Ishikawa (cell line): Measurements from ENCODE around the gene HTR4.

Experiments used
- CEBPB ChIP-seq: IDR thresholded peaks from 2 replicates; pipeline ENCODE4 v1.6.1; 2012
- CREB1 ChIP-seq: IDR thresholded peaks from 2 replicates; pipeline ENCODE4 v1.6.1; 2012; ENCODE audit warnings: low read depth
- EGR1 ChIP-seq: IDR thresholded peaks from 2 replicates; pipeline ENCODE4 v1.6.1; 2012
- EP300 ChIP-seq: IDR thresholded peaks from 2 replicates; pipeline ENCODE4 v1.6.1; 2012; ENCODE audit warnings: borderline replicate concordance
- FOXM1 ChIP-seq: IDR thresholded peaks from 2 replicates; pipeline ENCODE4 v1.6.1; 2012; ENCODE audit warnings: low read depth, borderline replicate concordance
- NFIC ChIP-seq: IDR thresholded peaks from 2 replicates; pipeline ENCODE4 v1.6.1; 2012
- RAD21 ChIP-seq: IDR thresholded peaks from 2 replicates; pipeline ENCODE4 v1.6.1; 2012; ENCODE audit warnings: low read depth
- TAF1 ChIP-seq: IDR thresholded peaks from 2 replicates; pipeline ENCODE4 v1.6.1; 2012; ENCODE audit warnings: low read depth, mild to moderate bottlenecking
- TCF12 ChIP-seq: IDR thresholded peaks from 2 replicates; pipeline ENCODE4 v1.6.1; 2012; ENCODE audit warnings: low read depth
- TEAD4 ChIP-seq: IDR thresholded peaks from 2 replicates; pipeline ENCODE4 v1.6.1; 2012
- YY1 ChIP-seq: IDR thresholded peaks from 2 replicates; pipeline ENCODE4 v1.6.1; 2012; ENCODE audit warnings: low read depth
- ZBTB7A ChIP-seq: IDR thresholded peaks from 2 replicates; pipeline ENCODE4 v1.6.1; 2012; ENCODE audit warnings: low read depth
- TF ChIP-seq, protein P1 (sequence below): IDR thresholded peaks from 2 replicates; pipeline ENCODE4 v1.6.1; 2012; ENCODE audit warnings: low read depth, mild to moderate bottlenecking
- TF ChIP-seq, protein P2 (sequence below): IDR thresholded peaks from 2 replicates; pipeline ENCODE4 v1.6.1; 2012
- TF ChIP-seq, protein P3 (sequence below): IDR thresholded peaks from 2 replicates; pipeline ENCODE4 v1.6.1; 2012

The HTR4 gene

DNA sequence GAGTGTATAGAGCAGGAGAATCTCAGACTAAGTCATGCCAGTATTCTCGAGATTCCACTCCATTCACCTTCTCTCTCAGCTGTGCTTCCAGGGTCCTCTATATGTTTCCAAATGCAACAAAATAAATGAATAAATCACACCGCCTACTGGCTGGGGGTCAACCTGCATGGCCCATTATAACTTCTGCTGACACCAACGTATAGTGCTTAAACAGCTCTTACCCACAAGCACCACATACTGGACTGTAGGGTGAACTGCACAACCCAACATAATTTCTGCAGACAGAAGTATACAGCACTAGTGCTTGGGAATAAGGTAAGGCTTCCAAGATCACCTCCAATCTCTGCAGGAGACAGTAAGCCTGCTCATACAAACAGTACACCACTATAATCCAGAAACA, 33.1 kb upstream of the HTR4 start:
- TF ChIP-seq, protein P1, sequence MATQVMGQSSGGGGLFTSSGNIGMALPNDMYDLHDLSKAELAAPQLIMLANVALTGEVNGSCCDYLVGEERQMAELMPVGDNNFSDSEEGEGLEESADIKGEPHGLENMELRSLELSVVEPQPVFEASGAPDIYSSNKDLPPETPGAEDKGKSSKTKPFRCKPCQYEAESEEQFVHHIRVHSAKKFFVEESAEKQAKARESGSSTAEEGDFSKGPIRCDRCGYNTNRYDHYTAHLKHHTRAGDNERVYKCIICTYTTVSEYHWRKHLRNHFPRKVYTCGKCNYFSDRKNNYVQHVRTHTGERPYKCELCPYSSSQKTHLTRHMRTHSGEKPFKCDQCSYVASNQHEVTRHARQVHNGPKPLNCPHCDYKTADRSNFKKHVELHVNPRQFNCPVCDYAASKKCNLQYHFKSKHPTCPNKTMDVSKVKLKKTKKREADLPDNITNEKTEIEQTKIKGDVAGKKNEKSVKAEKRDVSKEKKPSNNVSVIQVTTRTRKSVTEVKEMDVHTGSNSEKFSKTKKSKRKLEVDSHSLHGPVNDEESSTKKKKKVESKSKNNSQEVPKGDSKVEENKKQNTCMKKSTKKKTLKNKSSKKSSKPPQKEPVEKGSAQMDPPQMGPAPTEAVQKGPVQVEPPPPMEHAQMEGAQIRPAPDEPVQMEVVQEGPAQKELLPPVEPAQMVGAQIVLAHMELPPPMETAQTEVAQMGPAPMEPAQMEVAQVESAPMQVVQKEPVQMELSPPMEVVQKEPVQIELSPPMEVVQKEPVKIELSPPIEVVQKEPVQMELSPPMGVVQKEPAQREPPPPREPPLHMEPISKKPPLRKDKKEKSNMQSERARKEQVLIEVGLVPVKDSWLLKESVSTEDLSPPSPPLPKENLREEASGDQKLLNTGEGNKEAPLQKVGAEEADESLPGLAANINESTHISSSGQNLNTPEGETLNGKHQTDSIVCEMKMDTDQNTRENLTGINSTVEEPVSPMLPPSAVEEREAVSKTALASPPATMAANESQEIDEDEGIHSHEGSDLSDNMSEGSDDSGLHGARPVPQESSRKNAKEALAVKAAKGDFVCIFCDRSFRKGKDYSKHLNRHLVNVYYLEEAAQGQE, result no peak
- TF ChIP-seq ZBTB7A (no peak), RAD21 (peak; percentile 52)

DNA sequence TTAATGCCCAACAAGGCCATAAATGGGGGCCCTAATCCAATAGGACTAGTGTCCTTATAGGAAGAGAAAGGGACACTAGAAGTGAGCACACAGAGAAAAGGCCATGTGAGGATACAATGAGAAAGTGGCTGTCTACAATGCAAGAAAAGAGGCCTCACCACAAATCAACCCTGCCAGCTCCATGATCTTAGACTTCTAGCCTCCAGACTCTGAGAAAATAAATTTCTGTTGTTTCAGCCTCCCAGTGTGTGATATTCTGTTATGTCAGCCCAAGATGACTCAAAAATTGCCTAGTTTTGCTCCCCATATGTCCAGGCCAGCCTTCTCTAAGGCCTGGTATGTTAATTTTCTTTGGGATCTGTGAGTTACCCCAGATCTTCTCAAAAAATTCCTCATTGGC, 32.3 kb upstream of the HTR4 start:
- TF ChIP-seq, protein P1, result no peak
- TF ChIP-seq CREB1 (no peak), ZBTB7A (no peak), EGR1 (no peak), TAF1 (no peak), EP300 (no peak), TEAD4 (no peak), CEBPB (no peak), YY1 (no peak), TCF12 (no peak), NFIC (no peak), RAD21 (no peak), FOXM1 (no peak)
- TF ChIP-seq, protein P2, sequence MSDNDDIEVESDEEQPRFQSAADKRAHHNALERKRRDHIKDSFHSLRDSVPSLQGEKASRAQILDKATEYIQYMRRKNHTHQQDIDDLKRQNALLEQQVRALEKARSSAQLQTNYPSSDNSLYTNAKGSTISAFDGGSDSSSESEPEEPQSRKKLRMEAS, result no peak
- TF ChIP-seq, protein P3, sequence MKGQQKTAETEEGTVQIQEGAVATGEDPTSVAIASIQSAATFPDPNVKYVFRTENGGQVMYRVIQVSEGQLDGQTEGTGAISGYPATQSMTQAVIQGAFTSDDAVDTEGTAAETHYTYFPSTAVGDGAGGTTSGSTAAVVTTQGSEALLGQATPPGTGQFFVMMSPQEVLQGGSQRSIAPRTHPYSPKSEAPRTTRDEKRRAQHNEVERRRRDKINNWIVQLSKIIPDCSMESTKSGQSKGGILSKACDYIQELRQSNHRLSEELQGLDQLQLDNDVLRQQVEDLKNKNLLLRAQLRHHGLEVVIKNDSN, result no peak

DNA sequence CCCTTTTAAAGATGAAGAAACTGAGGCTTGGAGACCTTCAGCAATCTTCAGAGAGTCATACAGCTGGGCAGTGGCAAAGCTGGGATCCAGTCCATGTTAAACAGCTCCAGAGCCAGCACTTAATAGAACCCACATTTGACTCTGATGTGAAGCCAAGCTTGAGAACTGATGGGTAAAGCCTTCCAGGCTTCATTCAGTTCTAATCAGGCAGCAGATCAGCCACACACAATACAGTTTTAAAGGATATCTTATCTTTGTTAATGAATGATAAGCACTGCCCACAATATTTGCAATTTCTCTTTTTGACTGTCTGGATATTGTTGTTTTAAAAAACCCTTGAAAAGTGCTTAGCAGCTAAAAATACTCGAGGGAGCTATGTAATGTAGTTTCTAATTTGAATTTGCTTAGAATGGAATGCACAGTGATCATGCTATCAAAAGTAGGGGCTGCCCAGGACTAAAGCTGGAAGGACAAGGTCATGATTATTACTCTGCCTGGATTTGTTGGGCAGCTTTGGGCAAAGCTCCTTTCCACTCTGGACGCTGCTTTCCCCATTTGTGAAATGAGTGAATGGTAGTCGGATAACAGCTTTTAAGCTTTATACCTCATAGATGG, 31.3 kb upstream of the HTR4 start:
- TF ChIP-seq YY1 (no peak), CREB1 (no peak), FOXM1 (no peak), ZBTB7A (no peak), TEAD4 (no peak), CEBPB (no peak), NFIC (no peak), TAF1 (no peak), TCF12 (no peak), RAD21 (no peak), EGR1 (no peak), EP300 (no peak)
- TF ChIP-seq, protein P1, result no peak
- TF ChIP-seq, protein P2, result no peak
- TF ChIP-seq, protein P3, result no peak

DNA sequence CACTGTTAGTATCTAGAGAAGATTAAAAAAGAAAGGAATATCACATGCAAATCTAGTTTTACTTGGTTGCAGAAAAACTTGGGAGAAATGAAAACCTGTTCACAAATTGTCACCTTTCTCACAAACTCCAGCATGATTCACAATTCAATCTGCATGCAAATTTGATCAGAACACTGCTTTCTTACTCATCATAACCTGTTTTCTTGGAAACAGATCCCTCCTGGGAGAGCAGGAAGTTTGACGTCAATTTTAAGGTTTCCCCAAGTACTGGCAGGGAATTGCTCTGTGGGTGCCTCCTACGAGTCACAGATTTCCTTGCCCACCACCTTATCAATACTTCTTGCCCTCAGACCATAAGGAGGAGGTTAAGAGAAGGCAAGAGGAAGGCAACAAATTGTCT, 30.2 kb upstream of the HTR4 start:
- no peak for TF ChIP-seq RAD21
- TF ChIP-seq TAF1, result no peak
- no peak for TF ChIP-seq NFIC

DNA sequence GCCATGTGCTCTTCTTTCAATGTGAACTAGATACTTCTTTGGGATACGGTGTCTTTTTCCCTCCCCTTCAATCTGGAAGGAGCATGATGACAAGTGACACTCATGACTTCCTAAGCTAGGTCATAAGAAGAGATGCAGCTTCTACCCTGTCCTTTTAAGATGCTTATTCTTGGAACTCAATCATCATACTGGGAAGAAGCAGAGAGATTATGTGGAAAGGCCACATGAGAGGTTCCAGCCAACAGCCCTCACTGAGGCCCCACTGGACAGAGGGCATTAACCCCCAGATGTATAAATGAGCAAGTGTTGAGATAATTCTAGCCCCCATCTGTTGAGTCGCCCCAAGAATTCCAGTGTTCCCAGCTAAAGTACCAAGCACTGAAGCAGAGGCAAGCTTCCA, 29.3 kb upstream of the HTR4 start:
- TF ChIP-seq TCF12, result no peak
- TF ChIP-seq NFIC, result no peak
- TF ChIP-seq YY1, result no peak
- TF ChIP-seq, protein P3, result no peak
- TF ChIP-seq CEBPB, result no peak
- TF ChIP-seq RAD21, result no peak
- TF ChIP-seq EP300, result no peak
- TF ChIP-seq, protein P1, result no peak
- no peak for TF ChIP-seq FOXM1
- no peak for TF ChIP-seq ZBTB7A
- TF ChIP-seq, protein P2, result no peak
- TF ChIP-seq TAF1, result no peak
- TF ChIP-seq CREB1, result no peak
- no peak for TF ChIP-seq EGR1
- TF ChIP-seq TEAD4, result no peak
